Measurements from ENCODE around the gene SORCS1.

Gene SORCS1

GRCh38 chr10:106534441-106534840 lies 630.1 kb downstream of the SORCS1 start:
- no peak for DNase-seq (ENCODE audit: low read depth)

DNA sequence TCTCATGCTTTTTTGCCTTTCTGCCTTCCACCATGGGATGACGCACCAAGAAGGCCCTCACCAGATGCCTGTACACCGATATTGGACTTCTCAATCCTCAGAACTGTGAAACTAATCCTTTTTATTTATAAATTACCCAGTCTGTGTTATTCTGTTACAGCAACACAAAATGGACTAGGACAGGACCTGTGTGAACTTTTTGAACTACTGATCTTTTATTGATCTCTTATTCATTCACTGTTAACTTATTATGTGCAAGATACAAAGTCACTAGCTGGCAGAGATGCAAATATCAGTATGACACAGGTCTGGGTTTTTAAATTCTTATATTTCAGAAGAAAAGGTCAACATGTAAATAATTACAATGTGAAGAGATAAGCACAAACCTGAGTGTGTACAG lies 635.8 kb downstream of the SORCS1 start:
- DNase-seq (ENCODE audit: low read depth): no peak

DNA sequence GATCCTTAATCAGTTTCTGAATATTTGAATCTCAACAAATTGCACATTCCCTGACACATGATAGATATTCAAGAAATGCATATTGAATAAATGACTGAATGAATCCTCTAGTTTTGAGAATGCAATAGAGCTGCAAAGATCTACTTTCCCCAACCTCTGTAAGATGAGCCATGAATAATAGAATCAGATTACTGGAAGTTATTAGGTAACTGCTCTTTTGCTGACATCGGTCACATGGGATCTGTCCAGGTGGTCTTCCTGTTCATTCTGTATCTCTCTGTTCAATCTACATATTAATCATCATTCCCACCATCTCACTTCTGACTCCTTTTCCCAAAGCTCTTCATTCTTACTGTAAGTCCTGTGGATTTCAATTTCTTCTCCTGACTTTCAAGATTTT lies 638.7 kb downstream of the SORCS1 start:
- DNase-seq (ENCODE audit: low read depth): no peak
